GM10266 (cell line): ENCODE results near the gene MTMR3.

Experiments
- DNase-seq: peaks from one replicate; pipeline ENCODE4 v3.0.0; 2012; ENCODE audit errors: extremely low spot score
- TF ChIP-seq, protein P1 (sequence below): IDR thresholded peaks from 2 replicates; pipeline ENCODE4 v1.5.1; 2012; ENCODE audit warnings: mild to moderate bottlenecking, low read depth; ENCODE audit not compliant: control insufficient read depth, insufficient read depth; ENCODE audit errors: missing control alignments

Gene MTMR3

DNA sequence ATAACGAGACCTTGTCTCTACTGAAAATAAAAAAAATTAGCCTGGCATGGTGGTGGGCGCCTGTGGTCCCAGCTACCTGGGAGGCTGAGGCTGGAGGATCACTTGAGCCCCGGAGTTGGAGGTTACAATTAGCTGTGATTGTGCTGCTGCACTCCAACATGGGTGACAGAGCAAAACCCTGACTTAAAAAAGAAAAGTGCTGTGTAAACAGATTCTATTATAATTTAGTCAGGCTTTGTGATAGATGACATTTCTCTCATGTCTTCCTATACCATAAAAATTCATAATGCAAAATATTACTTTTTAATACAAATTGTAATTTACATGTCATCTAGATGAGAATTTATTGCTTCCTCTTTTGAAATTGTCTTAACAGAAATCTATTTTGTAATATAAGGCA is 94.1 kb downstream of the MTMR3 start:
- TF ChIP-seq, protein P1, sequence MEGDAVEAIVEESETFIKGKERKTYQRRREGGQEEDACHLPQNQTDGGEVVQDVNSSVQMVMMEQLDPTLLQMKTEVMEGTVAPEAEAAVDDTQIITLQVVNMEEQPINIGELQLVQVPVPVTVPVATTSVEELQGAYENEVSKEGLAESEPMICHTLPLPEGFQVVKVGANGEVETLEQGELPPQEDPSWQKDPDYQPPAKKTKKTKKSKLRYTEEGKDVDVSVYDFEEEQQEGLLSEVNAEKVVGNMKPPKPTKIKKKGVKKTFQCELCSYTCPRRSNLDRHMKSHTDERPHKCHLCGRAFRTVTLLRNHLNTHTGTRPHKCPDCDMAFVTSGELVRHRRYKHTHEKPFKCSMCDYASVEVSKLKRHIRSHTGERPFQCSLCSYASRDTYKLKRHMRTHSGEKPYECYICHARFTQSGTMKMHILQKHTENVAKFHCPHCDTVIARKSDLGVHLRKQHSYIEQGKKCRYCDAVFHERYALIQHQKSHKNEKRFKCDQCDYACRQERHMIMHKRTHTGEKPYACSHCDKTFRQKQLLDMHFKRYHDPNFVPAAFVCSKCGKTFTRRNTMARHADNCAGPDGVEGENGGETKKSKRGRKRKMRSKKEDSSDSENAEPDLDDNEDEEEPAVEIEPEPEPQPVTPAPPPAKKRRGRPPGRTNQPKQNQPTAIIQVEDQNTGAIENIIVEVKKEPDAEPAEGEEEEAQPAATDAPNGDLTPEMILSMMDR = no peak
- DNase-seq = no peak

DNA sequence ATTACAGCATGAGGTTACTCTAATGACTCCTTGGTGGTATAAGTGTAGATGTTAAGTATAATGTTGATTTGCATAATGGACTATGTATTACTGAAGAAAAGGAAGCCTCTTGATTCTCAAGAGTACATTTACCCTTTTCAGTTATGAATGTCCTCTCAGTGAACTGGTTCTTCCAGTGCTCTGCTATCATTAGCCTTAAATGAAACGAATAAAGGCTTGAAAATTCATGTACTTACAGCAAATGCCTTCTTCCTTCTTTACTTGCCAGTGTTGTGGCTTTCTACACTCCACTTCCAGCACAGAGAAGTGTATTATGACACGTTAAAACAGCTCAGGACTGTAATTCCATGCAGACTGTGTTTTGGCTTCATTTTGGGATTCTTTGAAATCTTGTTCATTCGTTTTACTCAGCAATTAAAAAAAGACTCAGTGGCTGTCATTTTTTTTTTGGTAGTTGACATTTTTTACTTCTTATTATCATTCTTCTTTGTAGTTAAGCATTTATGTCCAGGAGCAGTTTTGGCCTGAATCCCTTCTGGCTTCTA is 96.9 kb downstream of the MTMR3 start:
- TF ChIP-seq, protein P1 = no peak
- peak; percentile 26 for DNase-seq

DNA sequence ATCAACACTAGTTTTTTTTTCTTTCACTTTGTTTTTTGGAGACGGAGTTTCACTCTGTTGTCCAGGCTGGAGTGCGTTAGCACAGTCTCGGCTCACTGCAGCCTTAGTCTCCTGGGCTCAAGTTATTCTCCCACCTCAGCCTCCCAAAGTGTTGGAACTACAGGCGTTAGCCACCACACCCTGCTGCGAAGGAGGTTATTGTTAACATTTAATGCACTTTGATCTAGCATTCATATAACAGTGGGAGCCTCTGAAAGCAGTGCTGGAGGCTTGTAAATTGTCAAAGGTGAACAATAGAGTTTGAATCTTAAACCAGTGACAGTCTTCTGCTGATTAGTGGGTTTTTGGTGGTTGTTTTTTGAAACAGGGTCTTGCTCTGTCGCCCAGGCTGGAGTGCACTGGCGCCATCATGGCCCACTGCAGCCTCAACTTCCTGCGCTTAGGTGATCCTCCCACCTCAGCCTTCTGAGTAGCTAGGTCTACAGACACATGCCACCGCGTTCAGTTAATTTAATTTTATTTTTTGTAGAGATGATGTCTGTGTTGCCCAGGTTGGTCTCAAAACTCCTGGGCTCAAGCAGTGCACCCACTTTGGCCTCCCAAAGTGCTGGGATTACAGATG is 100.4 kb downstream of the MTMR3 start:
- TF ChIP-seq, protein P1 = no peak
- DNase-seq = no peak

DNA sequence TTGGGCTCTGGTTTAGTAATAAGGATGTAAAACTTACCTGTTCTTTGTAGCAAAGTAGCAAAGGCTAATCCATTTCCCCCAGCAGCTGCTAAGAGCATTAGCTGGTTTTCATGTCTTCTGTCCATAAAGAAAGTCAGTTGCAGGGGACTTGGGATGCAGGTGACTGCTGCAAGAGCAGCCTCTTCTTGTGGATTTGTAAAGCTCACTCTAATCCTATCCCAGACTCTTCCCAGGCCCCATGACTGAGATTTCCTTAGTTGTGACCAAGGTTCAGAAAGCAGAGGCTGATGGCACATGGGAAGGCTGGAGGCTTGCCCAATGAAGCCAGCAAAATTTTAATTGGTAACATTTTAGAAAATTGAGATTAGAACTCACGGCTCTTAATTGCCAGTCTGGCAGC is 102.9 kb downstream of the MTMR3 start:
- TF ChIP-seq, protein P1 = no peak
- DNase-seq = no peak

DNA sequence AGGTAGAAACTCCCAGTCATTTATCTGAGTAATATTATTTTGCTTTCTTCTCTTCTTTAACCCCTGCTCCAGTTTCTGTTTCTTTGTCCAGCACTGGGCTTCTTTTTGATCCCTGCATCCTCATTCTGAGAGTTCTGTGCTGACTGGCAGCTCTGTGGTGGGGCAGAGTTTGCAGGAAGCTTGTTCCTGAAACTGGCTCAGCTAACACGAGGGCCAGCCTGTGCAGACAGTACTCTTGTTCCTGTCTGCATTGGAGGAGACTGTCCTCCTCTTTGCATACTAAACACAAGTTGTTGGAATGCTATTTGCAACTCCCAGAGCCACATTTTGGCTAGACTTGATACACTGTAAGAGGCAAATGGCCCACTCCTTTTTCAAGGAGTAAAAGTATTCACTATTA is 104.2 kb downstream of the MTMR3 start:
- TF ChIP-seq, protein P1 = no peak

DNA sequence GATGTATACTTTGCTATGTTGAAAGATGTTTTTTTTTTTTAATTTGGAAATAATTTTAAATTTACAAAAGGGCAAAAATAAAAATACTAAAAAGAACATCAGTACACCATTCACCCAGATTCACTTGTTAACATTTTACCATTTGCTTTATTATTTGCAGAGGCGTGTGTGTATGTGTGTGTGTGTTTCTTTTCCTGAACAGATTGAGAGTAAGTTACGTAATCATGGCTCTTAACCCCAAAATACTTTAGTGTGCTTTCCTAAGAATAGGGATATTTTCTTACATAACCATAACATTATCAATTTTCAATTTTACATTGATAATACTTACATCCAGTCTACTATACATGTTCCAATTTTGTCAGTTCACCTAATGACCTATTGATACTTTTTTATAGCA is 105.7 kb downstream of the MTMR3 start:
- DNase-seq = no peak
- TF ChIP-seq, protein P1 = no peak

More for the DNA sequence above, 104.2 kb downstream of the MTMR3 start:
- no peak for DNase-seq

DNA sequence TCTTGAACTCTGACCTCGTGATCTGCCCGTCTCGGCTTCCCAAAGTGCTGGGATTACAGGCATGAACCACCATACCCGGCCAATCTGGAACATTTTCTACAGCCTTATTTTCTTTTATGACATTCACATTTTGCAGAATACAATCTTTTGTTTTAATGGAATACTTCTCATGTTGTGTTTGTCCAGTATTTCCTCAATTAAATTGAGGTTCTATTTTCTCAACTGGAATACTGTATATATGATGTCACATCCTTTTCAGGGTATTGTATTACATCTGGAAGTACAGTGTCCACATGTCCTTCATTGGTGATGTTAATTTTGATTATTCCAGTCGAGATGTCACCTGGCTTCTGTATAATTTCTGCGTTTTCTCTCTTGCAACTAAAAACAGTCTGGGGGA is 106.5 kb downstream of the MTMR3 start:
- TF ChIP-seq, protein P1 = no peak
- DNase-seq = no peak
